Measurements from ENCODE around the gene KRT72.

DNA sequence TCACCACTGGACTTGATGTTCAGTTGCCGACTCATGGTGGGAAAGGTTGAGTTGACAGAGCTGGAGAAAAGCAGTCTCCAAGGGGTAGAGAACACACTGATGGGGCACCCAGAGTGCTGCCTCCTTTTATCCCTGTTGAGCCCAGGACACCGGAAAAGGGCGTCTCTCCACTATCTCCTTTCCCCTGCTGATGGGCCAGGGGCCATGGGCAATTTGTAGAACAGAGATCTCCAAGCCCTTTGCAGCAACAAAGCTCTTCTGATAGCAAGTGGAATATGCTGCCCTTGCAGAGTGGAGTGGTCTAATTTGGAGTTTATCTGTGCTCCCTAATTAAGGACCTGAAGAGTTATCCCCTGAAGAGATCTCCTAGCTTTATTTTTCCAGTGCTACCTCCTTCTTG lies 27.5 kb downstream of the KRT72 start, which contains the start of gene KRT74:
- TF ChIP-seq LEF1 (IDR thresholded peaks at IDR 0.05; ENCODE audit: borderline replicate concordance) (no peak), ARNT (IDR thresholded peaks at IDR 0.05) (no peak), FOXA1 (IDR thresholded peaks at IDR 0.05) (no peak), TARDBP (IDR thresholded peaks at IDR 0.05) (no peak), SP1 (IDR thresholded peaks at IDR 0.05) (no peak), SUZ12 (IDR thresholded peaks at IDR 0.05) (no peak), FOXM1 (IDR thresholded peaks at IDR 0.05; ENCODE audit: borderline replicate concordance) (no peak), ELF4 (IDR thresholded peaks at IDR 0.05) (no peak), NFRKB (IDR thresholded peaks at IDR 0.05) (no peak), HDGF (IDR thresholded peaks at IDR 0.05; ENCODE audit: borderline replicate concordance) (no peak), BHLHE40 (IDR thresholded peaks at IDR 0.05; ENCODE audit: borderline replicate concordance) (no peak), ZNF384 (IDR thresholded peaks at IDR 0.05) (no peak)
